ENCODE results near the gene MBD1. TPM values are rescaled to one million over a fixed set of nuclear protein-coding genes. Genes with fewer than 3 reads are reported as not detected.
"Not testable (repeated sequence)": the region's sequence is repeated elsewhere in the genome, so short reads cannot be mapped to it uniquely, and the experiment has no call there.

MBD1 gene
- total RNA-seq, 1 experiment from 2014 or later: 58.1 TPM

- peaks cover 12% of the 10 kb centered on the region for H3K27me3 Mint-ChIP-seq (ENCODE audit: low read depth)
- Histone ChIP-seq H3K9ac (ENCODE audit: extremely low read depth, insufficient read length, low read length) (no peak overlapping the region), H3K23me2 (ENCODE audit: insufficient read length, low read depth, low read length, poor library complexity, severe bottlenecking) (no peaks in the 10 kb centered on the region), H3K79me2 (ENCODE audit: insufficient read depth, low read length) (no peaks in the 10 kb centered on the region), H2AK5ac (ENCODE audit: insufficient read length, low read length) (no peak overlapping the region), H3K23ac (ENCODE audit: insufficient read length, low read depth, low read length) (no peak overlapping the region), H3K4me2 (ENCODE audit: insufficient read depth, insufficient read length, low read length) (no peak overlapping the region), H2BK12ac (ENCODE audit: insufficient read length, low read depth, low read length) (no peak overlapping the region), H2BK5ac (ENCODE audit: insufficient read length, low read length) (no peak overlapping the region), H3K9me3 (ENCODE audit: control insufficient read depth, low read depth, low read length) (no peaks in the 10 kb centered on the region), H2BK15ac (ENCODE audit: low read depth, low read length) (no peak overlapping the region), H2AFZ (ENCODE audit: low read length) (no peak overlapping the region), H2BK120ac (ENCODE audit: low read depth, low read length, poor library complexity, severe bottlenecking) (no peak overlapping the region), H3K79me1 (ENCODE audit: insufficient read depth, low read depth, low read length, poor library complexity, severe bottlenecking) (no peaks in the 10 kb centered on the region), H4K91ac (ENCODE audit: insufficient read length, low read depth, low read length) (no peak overlapping the region), H3K4ac (ENCODE audit: low read depth, low read length) (no peak overlapping the region), H4K20me1 (ENCODE audit: control insufficient read depth, insufficient read depth, insufficient read length) (no peaks in the 10 kb centered on the region), H4K8ac (replicated peaks; ENCODE audit: insufficient read length, low read depth, low read length) (no peak overlapping the region), H3K27me3 (ENCODE audit: insufficient read depth, low read length) (no peaks in the 10 kb centered on the region), H3K4me1 (ENCODE audit: insufficient read depth, low read length) (no peaks in the 10 kb centered on the region), H3K14ac (ENCODE audit: insufficient read depth, low read length) (no peak overlapping the region), H3K56ac (ENCODE audit: insufficient read length, low read depth, low read length) (no peak overlapping the region), H3T11ph (ENCODE audit: low read length) (no peak overlapping the region), H4K5ac (ENCODE audit: insufficient read length, low read depth, low read length) (no peak overlapping the region), H2BK20ac (ENCODE audit: low read depth, low read length, poor library complexity, severe bottlenecking) (no peak overlapping the region), H3K27ac (ENCODE audit: insufficient read length, low read depth, low read length) (no peak overlapping the region), H3K18ac (ENCODE audit: insufficient read length, low read depth, low read length) (no peak overlapping the region)
- no peak for DNase-seq
- peaks cover 0 to 5% (median 1%) of the 10 kb centered on the region in 3 experiments; a peak in 3 of 7 replicates for H3K36me3 Mint-ChIP-seq (ENCODE audit: insufficient read depth in 1 of 3, low read depth in 3 of 3)
- peaks cover 8 to 12% of the 10 kb centered on the region in 2 experiments for H3K4me1 Mint-ChIP-seq
- H3K9me3 Mint-ChIP-seq: peaks cover 4 to 6% of the 10 kb centered on the region in 2 experiments; a peak in 4 of 5 replicates
- H3K27ac Mint-ChIP-seq: no peak overlapping the region
- WGBS (ENCODE audit: extremely low coverage, insufficient read length, low lambda C conversion rate): no CpG with 5 or more reads among the region's 4 CpGs
- no peak overlapping the region for H3K4me3 Mint-ChIP-seq
- TF ChIP-seq CTCF (conservative IDR thresholded peaks at IDR 0.05): no peak
Observed at GRCh38 chr18:50231621-50232020, 49.7 kb downstream of the MBD1 start.

GRCh38 chr18:50220249-50220648 lies 61.1 kb downstream of the MBD1 start:
- no CpG with 5 or more reads among the region's 4 CpGs for WGBS (ENCODE audit: extremely low coverage, insufficient read length, low lambda C conversion rate)
- H3K4me1 Mint-ChIP-seq; H2BK20ac ChIP-seq (ENCODE audit: low read depth, low read length, poor library complexity, severe bottlenecking): not testable (repeated sequence)

More at GRCh38 chr18:50220249-50220648, 61.1 kb downstream of the MBD1 start:
- H3K56ac ChIP-seq (ENCODE audit: insufficient read length, low read depth, low read length); H3K14ac ChIP-seq (ENCODE audit: insufficient read depth, low read length); H4K8ac ChIP-seq (replicated peaks; ENCODE audit: insufficient read length, low read depth, low read length); H4K20me1 ChIP-seq (ENCODE audit: control insufficient read depth, insufficient read depth, insufficient read length); H3K27ac Mint-ChIP-seq; H3K23me2 ChIP-seq (ENCODE audit: insufficient read length, low read depth, low read length, poor library complexity, severe bottlenecking); H3K4ac ChIP-seq (ENCODE audit: low read depth, low read length); H2BK5ac ChIP-seq (ENCODE audit: insufficient read length, low read length); H3T11ph ChIP-seq (ENCODE audit: low read length); H2BK15ac ChIP-seq (ENCODE audit: low read depth, low read length); H3K23ac ChIP-seq (ENCODE audit: insufficient read length, low read depth, low read length); H3K4me1 ChIP-seq (ENCODE audit: insufficient read depth, low read length); H3K27me3 ChIP-seq (ENCODE audit: insufficient read depth, low read length); H4K91ac ChIP-seq (ENCODE audit: insufficient read length, low read depth, low read length); H4K5ac ChIP-seq (ENCODE audit: insufficient read length, low read depth, low read length); H3K9ac ChIP-seq (ENCODE audit: extremely low read depth, insufficient read length, low read length); H2BK12ac ChIP-seq (ENCODE audit: insufficient read length, low read depth, low read length); H3K9me3 ChIP-seq (ENCODE audit: control insufficient read depth, low read depth, low read length); H2BK120ac ChIP-seq (ENCODE audit: low read depth, low read length, poor library complexity, severe bottlenecking); H3K4me2 ChIP-seq (ENCODE audit: insufficient read depth, insufficient read length, low read length); H2AK5ac ChIP-seq (ENCODE audit: insufficient read length, low read length); H2AFZ ChIP-seq (ENCODE audit: low read length); H3K27ac ChIP-seq (ENCODE audit: insufficient read length, low read depth, low read length); H3K4me3 Mint-ChIP-seq; DNase-seq; H3K79me2 ChIP-seq (ENCODE audit: insufficient read depth, low read length); H3K79me1 ChIP-seq (ENCODE audit: insufficient read depth, low read depth, low read length, poor library complexity, severe bottlenecking); H3K18ac ChIP-seq (ENCODE audit: insufficient read length, low read depth, low read length): not testable (repeated sequence)
- Mint-ChIP-seq H3K9me3 (peaks cover 19 to 35% of the 10 kb centered on the region in 2 experiments), H3K27me3 (ENCODE audit: low read depth) (peaks cover 35% of the 10 kb centered on the region), H3K36me3 (ENCODE audit: insufficient read depth in 1 of 3, low read depth in 3 of 3) (peaks cover 0 to 14% (median 7%) of the 10 kb centered on the region in 3 experiments; a peak in 5 of 7 replicates)
